Amniotic stem cell (primary cell): ENCODE data around the gene DTX3L.

Experiments used
- DNase-seq: peaks from one replicate; lab custom pipeline; 2025; lab: John Stamatoyannopoulos, UW

The DTX3L gene

DNA sequence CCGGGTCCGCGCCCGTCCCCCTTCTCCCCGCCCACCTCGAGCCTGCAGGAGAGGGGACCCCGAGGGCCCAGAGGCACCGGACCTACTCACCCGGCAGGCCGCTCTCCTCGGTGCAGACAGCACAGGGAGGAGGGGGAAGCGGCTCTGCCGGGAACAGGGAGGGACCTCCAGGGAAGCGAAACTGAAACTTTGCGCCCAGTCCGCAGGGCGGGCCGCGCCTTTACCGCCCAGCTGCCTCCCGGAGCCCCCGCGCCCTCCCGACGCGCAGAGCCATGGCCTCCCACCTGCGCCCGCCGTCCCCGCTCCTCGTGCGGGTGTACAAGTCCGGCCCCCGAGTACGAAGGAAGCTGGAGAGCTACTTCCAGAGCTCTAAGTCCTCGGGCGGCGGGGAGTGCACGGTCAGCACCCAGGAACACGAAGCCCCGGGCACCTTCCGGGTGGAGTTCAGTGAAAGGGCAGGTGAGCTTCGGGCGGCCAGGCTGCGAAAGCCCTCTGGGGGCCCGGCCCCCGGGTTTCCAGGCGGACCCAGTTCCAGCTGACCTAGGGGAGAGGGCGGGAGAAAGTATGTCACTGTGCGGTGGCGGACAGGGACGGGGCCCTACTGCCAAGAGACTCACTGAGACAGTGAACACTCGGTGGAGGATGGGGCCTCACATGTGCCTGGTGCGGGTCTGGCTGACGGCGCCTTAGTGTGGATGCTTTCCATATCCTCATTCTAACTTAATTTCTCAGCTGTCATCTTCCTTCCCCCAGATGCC, at the start of gene DTX3L, which contains the start of gene PARP9:
Gene DTX3L (plus strand): TSS at position 184 of the 758 bp plus-strand sequence. CDS start 89 bp downstream, at position 273.
Gene PARP9 (minus strand): TSS at position 146 of the 758 bp plus-strand sequence. CDS start 4,680 bp downstream, outside the sequence.
- peak; percentile 65 for DNase-seq

- no peak for DNase-seq
Measured at GRCh38 chr3:122515020-122515468, 49.1 kb upstream of the DTX3L start.

DNA sequence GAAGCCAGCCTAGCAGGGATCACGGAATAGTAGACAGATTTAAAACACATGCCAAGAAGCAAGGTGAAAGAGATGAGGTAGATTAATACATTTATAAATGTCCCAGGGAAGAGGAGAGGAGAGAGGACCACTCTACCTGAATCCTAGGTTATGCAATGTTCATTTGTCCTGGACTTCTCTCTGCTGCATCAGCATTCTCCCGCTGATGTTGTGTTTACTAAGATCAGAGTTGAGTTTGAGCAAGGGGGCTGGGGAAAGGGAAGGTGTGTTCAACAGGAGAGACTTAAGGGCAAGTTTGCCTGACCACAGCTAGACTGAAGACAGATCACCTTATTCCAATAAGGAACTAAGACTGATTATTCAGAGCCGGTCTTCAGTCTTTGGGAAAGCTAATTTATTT, 48.3 kb upstream of the DTX3L start:
- DNase-seq = no peak

GRCh38 chr3:122516846-122517360, 47.2 kb upstream of the DTX3L start:
- DNase-seq = no peak

- no peak for DNase-seq
Measured at GRCh38 chr3:122519693-122520092, 44.4 kb upstream of the DTX3L start.

GRCh38 chr3:122520861-122521260, 43.3 kb upstream of the DTX3L start:
- DNase-seq = no peak

DNA sequence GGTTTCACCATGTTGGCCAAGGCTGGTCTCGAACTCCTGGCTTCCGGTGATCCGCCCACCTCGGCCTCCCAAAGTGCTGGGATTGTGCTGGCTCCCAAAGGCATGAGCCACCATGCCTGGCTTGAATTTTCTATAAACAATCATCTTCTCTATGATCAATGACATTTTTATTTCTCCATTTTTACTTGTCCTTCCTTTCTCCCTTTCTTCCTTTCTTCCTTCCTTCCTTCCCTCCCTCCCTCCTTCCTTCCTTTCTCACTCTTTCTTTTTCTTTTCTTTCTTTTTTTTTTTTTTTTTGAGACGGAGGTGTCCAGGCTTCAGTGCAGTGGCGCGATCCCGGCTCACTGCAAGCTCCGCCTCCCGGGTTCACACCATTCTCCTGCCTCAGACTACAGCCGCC, 40.8 kb upstream of the DTX3L start:
- DNase-seq = no peak

GRCh38 chr3:122530164-122530563, 34.0 kb upstream of the DTX3L start:
- DNase-seq = no peak

GRCh38 chr3:122533480-122533879, 30.7 kb upstream of the DTX3L start:
- DNase-seq = no peak

DNA sequence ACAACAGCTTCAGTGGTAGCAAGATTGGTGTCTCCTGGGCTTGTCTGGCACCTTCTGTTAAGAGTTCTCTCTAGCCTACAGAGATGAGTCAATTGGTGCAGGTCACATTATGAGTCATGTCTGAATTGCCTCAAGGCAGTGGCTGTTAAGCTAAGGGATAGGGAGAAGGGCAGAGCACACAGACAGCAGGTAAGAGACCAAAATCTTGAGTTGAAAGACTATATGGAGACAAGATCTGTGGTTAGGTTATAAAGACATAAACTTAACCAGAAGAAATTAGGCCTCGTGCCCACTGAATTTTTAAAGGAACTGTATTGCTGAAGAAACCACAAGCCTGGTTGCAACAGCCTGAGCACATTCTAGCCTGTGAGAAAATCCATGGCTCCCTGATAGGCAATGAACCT, 30.2 kb upstream of the DTX3L start:
- peak; percentile 49 for DNase-seq

GRCh38 chr3:122535964-122536631, 28.0 kb upstream of the DTX3L start:
- no peak for DNase-seq

DNA sequence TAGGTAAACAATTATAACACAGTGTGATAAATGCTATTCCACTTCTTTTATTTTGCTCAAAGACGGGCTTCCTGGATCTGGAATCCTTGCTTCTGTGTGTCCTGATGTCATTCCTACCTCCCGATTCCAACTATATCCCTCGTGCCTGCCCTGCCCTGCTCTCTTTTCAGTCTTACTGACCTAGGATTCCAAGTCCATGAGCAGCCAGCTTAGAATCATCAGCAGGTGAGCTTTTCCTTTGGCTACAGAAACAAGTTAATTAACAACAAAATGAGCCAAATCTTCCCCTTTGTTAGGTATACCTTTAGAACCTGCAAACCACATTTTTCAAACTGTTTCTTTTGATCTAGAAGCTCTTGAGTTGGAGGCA, 27.5 kb upstream of the DTX3L start:
- no peak for DNase-seq

- DNase-seq = no peak
Measured at GRCh38 chr3:122538956-122539490, 25.1 kb upstream of the DTX3L start.

- no peak for DNase-seq
Measured at GRCh38 chr3:122546151-122546550, 18.0 kb upstream of the DTX3L start.

DNA sequence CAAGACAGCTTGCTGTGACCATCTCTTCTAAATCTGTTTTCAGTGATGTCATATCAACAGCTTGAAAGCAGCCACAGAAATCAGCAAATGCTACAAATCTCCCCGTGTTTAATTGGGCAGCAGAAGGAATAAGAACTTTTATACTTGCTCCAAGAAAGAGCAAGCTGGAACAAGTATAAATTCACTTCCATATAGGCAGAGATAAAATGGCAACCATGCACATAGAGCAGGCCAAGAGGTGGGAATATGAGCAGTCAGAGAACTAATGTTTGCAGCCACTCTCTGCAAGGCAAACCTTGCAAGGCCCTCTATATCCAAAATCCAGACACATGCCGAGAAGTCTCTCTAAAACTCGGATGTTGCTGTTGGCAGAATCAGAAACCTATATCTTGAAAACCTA, 16.1 kb upstream of the DTX3L start:
- DNase-seq = no peak

- no peak for DNase-seq
Measured at GRCh38 chr3:122548619-122549018, 15.5 kb upstream of the DTX3L start.

GRCh38 chr3:122553171-122553570, 11.0 kb upstream of the DTX3L start:
- DNase-seq = no peak

DNA sequence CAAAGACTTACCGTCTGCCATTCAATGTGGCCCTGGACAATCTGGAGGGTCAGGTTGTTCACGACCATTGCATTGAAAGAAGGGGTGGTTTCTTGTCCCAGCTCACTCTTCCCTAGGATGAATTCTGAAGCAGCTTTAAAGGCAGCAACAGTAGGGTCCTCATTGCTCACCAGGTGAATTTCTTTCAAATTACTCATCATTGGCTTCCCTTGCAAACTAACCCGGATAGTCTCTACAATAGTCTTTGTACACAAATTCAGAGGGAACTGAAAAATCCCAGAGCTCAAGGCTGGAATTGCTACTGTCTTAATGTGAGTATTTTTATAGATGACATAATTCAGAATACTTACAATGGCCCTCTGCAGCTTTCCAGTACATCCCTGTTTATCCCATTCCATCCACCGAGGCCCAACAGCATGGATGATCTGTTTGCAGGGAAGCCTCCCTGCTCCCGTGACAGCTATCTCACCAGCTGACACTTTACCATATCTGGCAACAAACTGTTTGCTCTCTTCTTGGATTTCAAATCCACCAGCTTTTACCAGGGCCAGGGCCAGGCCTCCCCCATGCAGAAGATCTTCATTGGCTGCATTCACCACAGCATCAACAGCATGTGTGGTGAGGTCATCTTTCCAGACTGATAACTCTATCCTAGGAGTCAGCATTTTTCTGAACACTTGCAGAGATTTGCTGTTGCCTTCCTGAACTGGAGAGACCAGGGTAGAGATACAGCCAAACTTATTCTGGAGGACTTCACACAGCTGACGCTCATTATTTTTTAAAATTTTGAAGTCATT, 8.7 kb upstream of the DTX3L start:
- no peak for DNase-seq

DNA sequence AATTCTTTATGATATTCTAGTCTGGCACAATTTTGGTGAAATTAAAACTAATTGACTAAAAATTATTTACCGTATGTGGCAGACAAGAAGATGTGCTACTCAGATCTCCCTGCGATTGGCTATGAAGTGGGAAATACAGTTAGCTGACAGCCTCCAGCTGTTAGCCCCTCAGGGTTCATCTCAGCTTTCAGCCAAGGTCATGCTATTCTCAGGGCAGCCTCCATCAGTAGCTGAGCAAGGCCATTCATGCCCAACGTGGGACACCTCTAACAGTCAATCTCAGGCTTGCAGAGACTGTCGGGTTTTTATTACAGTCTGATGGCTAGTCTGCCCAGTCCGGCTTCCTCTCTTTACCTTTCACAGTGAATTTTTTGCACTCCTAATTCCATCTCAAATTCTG, 6.8 kb upstream of the DTX3L start:
- no peak for DNase-seq

GRCh38 chr3:122558605-122559004, 5.5 kb upstream of the DTX3L start:
- DNase-seq = no peak

GRCh38 chr3:122559906-122560305, 4.2 kb upstream of the DTX3L start:
- DNase-seq = no peak

DNA sequence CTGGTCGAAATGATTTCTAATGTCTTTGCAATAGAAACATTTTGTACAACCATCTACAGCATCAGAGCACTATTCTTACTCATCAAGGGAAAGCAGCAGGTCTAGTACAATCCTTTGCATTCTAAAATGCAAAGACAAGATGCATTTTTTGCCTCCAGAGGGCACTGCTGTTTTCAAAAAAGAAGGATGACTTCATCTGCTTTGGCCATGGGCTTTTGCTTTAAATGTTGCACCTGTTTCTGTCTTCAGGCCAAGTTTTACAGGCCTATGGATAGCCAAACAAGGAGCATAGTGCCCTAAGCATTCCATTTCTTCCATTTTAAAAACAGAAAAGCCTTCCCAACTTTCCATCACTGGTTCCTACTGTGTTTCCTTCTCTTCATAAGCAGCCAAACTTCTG, 3.5 kb upstream of the DTX3L start:
- peak; percentile 44 for DNase-seq
